K562 (cell line): ENCODE results near the gene INPP5K. TPM values are rescaled to one million over a fixed set of nuclear protein-coding genes. Genes with fewer than 3 reads are reported as not detected.

Source experiments
- ARID4B ChIP-seq: sonication (generic); formaldehyde crosslinking; IDR thresholded peaks from 2 replicates; pipeline ENCODE4 v1.8.0; 2022; ENCODE audit warnings: mild to moderate bottlenecking, missing genetic modification reagents
- BRF1 ChIP-seq: IDR thresholded peaks from 3 replicates; pipeline ENCODE4 v1.6.1; 2011; ENCODE audit warnings: borderline replicate concordance, mild to moderate bottlenecking; ENCODE audit not compliant: insufficient read length; ENCODE audit errors: extremely low read depth
- CREB5 ChIP-seq: fragments of 250-450 bp; sonication (Bioruptor Pico); IDR thresholded peaks from 2 replicates; pipeline ENCODE4 v1.5.0; 2020; ENCODE audit warnings: mild to moderate bottlenecking
- NFYB ChIP-seq: IDR thresholded peaks from 2 replicates; pipeline ENCODE4 v1.6.1; 2011; ENCODE audit warnings: mild to moderate bottlenecking, moderate library complexity; ENCODE audit not compliant: insufficient read length; ENCODE audit errors: extremely low read depth
- PBX2 ChIP-seq, 2 experiments: IDR thresholded peaks in 1 of 2; conservative IDR thresholded peaks in 1 of 2; 2 replicates each; pipeline ENCODE4 v1.6.1; 2016; ENCODE audit warnings: low read depth in 2 of 2, mild to moderate bottlenecking in 1 of 2, missing compliant biosample characterization in 1 of 2, missing genetic modification characterization in 1 of 2, moderate library complexity in 1 of 2
- RBM34 ChIP-seq: fragments of 200-400 bp; formaldehyde crosslinking; IDR thresholded peaks from 2 replicates; pipeline ENCODE4 v1.6.1; 2018; ENCODE audit warnings: low read length, borderline replicate concordance; ENCODE audit not compliant: insufficient read depth
- ZNF407 ChIP-seq: fragments of 450-650 bp; IDR thresholded peaks from 2 replicates; pipeline ENCODE4 v1.6.1; 2016; ENCODE audit warnings: low read depth
- polyA plus RNA-seq, 8 experiments: library from polyadenylated mRNA; depleted of rRNA in 4 of 8; stranded (reverse) in 5 of 8; unstranded in 3 of 8; fragments of >200 nt; fragmentation: Nextera tagmentation in 2 of 8; fragmentation: Illumina TruSeq in 1 of 8; extraction: Ambion mirVana in 2 of 8; extraction: Trizol in 1 of 8; gene quantifications; 2 replicates each; pipeline versions ENCODE4 v1.2.1 to v1.2.3, GENCODE V29; 2011 to 2014; ENCODE audit warnings: inconsistent platforms in 1 of 8, missing spikeins in 1 of 8
- total RNA-seq, 7 experiments: library from RNA; depleted of rRNA in 6 of 7; stranded (reverse); fragments of >200 nt in 6 of 7; fragmentation: Illumina TruSeq in 2 of 7; extraction: Trizol in 2 of 7; gene quantifications; 2 replicates each; pipeline versions ENCODE4 v1.2.1 to v1.2.3, GENCODE V29; 2011 to 2021; ENCODE audit warnings: low replicate concordance in 1 of 7

The INPP5K gene
- total and polyA plus RNA-seq, 9 of the 15 experiments (the other 6 are each of a cell fraction or from before 2014, with no cell fraction given) = 0.63 to 15.1 (median 10.1) TPM

GRCh38 chr17:1516388-1517161, at the start of gene INPP5K (continued):
- peak; percentile 86 for TF ChIP-seq ZNF407
- peak; percentile 41 for TF ChIP-seq NFYB
- no peak for TF ChIP-seq RBM34
- no peak for TF ChIP-seq PBX2 (CRISPR knock-in tag; IDR thresholded peaks at IDR 0.05; ENCODE audit: low read depth)
- no peak for TF ChIP-seq PBX2 (tag; conservative IDR thresholded peaks at IDR 0.05; ENCODE audit: low read depth)
- no peak for TF ChIP-seq BRF1
- TF ChIP-seq CREB5 (CRISPR knock-in tag) = no peak
- no peak; the same call in 1 of the 2 replicates for TF ChIP-seq ARID4B
